IMR-90 (cell line): Measurements from ENCODE around the gene MTM1. TPM values are rescaled to one million over a fixed set of nuclear protein-coding genes. Genes with fewer than 3 reads are reported as not detected.

Source experiments
- ATAC-seq: fragments of 200-7000 bp; cut with Tn5 transposase; 2 replicates; pipeline ENCODE4 v1.9.1; 2020; ENCODE audit warnings: low read depth, mild to moderate bottlenecking, moderate library complexity
- BruUV-seq: library from RNA; stranded (reverse); fragments of 400-500 nt; replicated peaks from 2 replicates; lab custom pipeline; 2021; lab: Mats Ljungman, UMichigan
- CTCF ChIA-PET: fragments of 300-600 bp; formaldehyde crosslinking; extraction: SDS; loops from one replicate; lab custom pipeline; 2021; ENCODE audit warnings: antibody characterized with exemption; lab: Yijun Ruan, JAX
- POLR2A ChIA-PET: fragments of 300-600 bp; sonication (Branson Sonifier 250); formaldehyde crosslinking; loops from one replicate; lab custom pipeline; 2022; ENCODE audit warnings: antibody characterized with exemption; ENCODE audit not compliant: unreplicated experiment; lab: Charles Lee
- DNase-seq: peaks from one replicate; pipeline ENCODE4 v3.0.0; 2013
- H2AFZ ChIP-seq: replicated peaks from 2 replicates; pipeline ENCODE3; 2013; ENCODE audit warnings: low read length, mild to moderate bottlenecking; ENCODE audit not compliant: poor library complexity
- H2AK5ac ChIP-seq: 2 replicates; pipeline ENCODE4 v1.6.1; 2013; ENCODE audit warnings: low read depth, low read length, inconsistent platforms
- H2AK9ac ChIP-seq: replicated peaks from 2 replicates; pipeline ENCODE3; 2013; ENCODE audit warnings: mild to moderate bottlenecking, low read depth, low read length, moderate library complexity; ENCODE audit not compliant: poor library complexity
- H2BK120ac ChIP-seq: 2 replicates; pipeline ENCODE4 v1.6.1; 2013; ENCODE audit warnings: low read depth, low read length, inconsistent platforms
- H2BK15ac ChIP-seq: 3 replicates; pipeline ENCODE4 v1.6.1; 2013; ENCODE audit warnings: low read depth, low read length, inconsistent platforms
- H2BK20ac ChIP-seq: 2 replicates; pipeline ENCODE4 v1.6.1; 2013; ENCODE audit warnings: low read depth, mild to moderate bottlenecking, inconsistent platforms, low read length, moderate library complexity
- H2BK5ac ChIP-seq: 2 replicates; pipeline ENCODE4 v1.6.1; 2013; ENCODE audit warnings: mild to moderate bottlenecking, low read depth, low read length, inconsistent platforms; ENCODE audit not compliant: poor library complexity, severe bottlenecking
- H3K14ac ChIP-seq: replicated peaks from 2 replicates; pipeline ENCODE4 v1.6.1; 2013; ENCODE audit warnings: low read depth, low read length, inconsistent platforms
- H3K18ac ChIP-seq: 2 replicates; pipeline ENCODE4 v1.6.1; 2013; ENCODE audit warnings: low read depth, low read length, control low read depth
- H3K23ac ChIP-seq: 2 replicates; pipeline ENCODE4 v1.6.1; 2013; ENCODE audit warnings: low read depth, low read length, inconsistent platforms
- H3K27ac ChIP-seq: 2 replicates; pipeline ENCODE4 v1.5.1; 2013; ENCODE audit warnings: mild to moderate bottlenecking, control low read depth, low read length; ENCODE audit not compliant: insufficient read depth
- H3K27me3 ChIP-seq: 2 replicates; pipeline ENCODE4 v1.6.1; 2013; ENCODE audit warnings: low read length; ENCODE audit not compliant: control insufficient read depth, insufficient read depth
- H3K36me3 ChIP-seq: 2 replicates; pipeline ENCODE4 v1.6.1; 2013; ENCODE audit warnings: low read length, mixed read lengths; ENCODE audit not compliant: control insufficient read depth, insufficient read depth
- H3K4ac ChIP-seq: 2 replicates; pipeline ENCODE4 v1.6.1; 2013; ENCODE audit warnings: low read depth, low read length, inconsistent platforms
- H3K4me1 ChIP-seq: 2 replicates; pipeline ENCODE4 v1.6.1; 2013; ENCODE audit warnings: low read length, mixed read lengths; ENCODE audit not compliant: control insufficient read depth, insufficient read depth
- H3K4me2 ChIP-seq: 2 replicates; pipeline ENCODE4 v1.6.1; 2013; ENCODE audit warnings: low read depth, mild to moderate bottlenecking, control low read depth, low read length, moderate library complexity
- H3K4me3 ChIP-seq: 2 replicates; pipeline ENCODE4 v1.5.1; 2013; ENCODE audit warnings: low read depth, mild to moderate bottlenecking, control low read depth, low read length, moderate library complexity; ENCODE audit not compliant: insufficient read depth
- H3K56ac ChIP-seq: 2 replicates; pipeline ENCODE4 v1.6.1; 2013; ENCODE audit warnings: low read length, inconsistent platforms; ENCODE audit not compliant: insufficient read depth; ENCODE audit errors: extremely low read depth
- H3K79me1 ChIP-seq, 2 experiments: 2 replicates each; pipeline ENCODE4 v1.6.1; 2013; ENCODE audit warnings: low read length in 2 of 2, inconsistent platforms in 1 of 2, low read depth in 1 of 2
- H3K9ac ChIP-seq: 2 replicates; pipeline ENCODE4 v1.6.1; 2013; ENCODE audit warnings: low read depth, low read length, control low read depth
- H3K9me1 ChIP-seq: 2 replicates; pipeline ENCODE4 v1.6.1; 2013; ENCODE audit warnings: low read length, inconsistent platforms; ENCODE audit not compliant: insufficient read depth
- H3K9me3 ChIP-seq: 2 replicates; pipeline ENCODE4 v1.6.1; 2013; ENCODE audit warnings: low read length; ENCODE audit not compliant: control insufficient read depth, insufficient read depth
- H4K20me1 ChIP-seq: 2 replicates; pipeline ENCODE4 v1.6.1; 2013; ENCODE audit warnings: low read length, inconsistent platforms; ENCODE audit not compliant: insufficient read depth
- H4K5ac ChIP-seq: 2 replicates; pipeline ENCODE4 v1.6.1; 2013; ENCODE audit warnings: mild to moderate bottlenecking, low read depth, low read length, control low read depth
- H4K8ac ChIP-seq, 2 experiments: 2 replicates each; pipeline ENCODE4 v1.6.1; 2013; ENCODE audit warnings: low read depth in 2 of 2, low read length in 2 of 2, control low read depth in 1 of 2, inconsistent platforms in 1 of 2
- H4K91ac ChIP-seq: 2 replicates; pipeline ENCODE4 v1.6.1; 2013; ENCODE audit warnings: low read depth, low read length, inconsistent platforms; ENCODE audit not compliant: insufficient read depth
- MAFK ChIP-seq: IDR thresholded peaks from 2 replicates; pipeline ENCODE4 v1.6.1; 2012; ENCODE audit warnings: low read depth, low read length, improper control_type of control experiment
- RCOR1 ChIP-seq: IDR thresholded peaks from 2 replicates; pipeline ENCODE4 v1.6.1; 2012; ENCODE audit warnings: mild to moderate bottlenecking, low read length, improper control_type of control experiment; ENCODE audit not compliant: insufficient replicate concordance
- RFX5 ChIP-seq: IDR thresholded peaks from 2 replicates; pipeline ENCODE4 v1.8.0; 2012; ENCODE audit warnings: low read depth, mild to moderate bottlenecking, low read length, moderate library complexity
- dilution Hi-C: fragments of 300-500 bp; cut with HindIII; formaldehyde crosslinking; loops from one replicate; pipeline ENCODE4 v1.14.3; 2018; ENCODE audit warnings: low sequenced_read_pairs; ENCODE audit not compliant: unreplicated experiment
- in situ Hi-C: fragments of 300-500 bp; cut with MboI; formaldehyde crosslinking; loops from 3 replicates; pipeline ENCODE4 v1.14.3; 2019; ENCODE audit warnings: low sequenced_read_pairs, inconsistent platforms, mixed read lengths
- intact Hi-C: fragments of 100-400 bp; cut with micrococcal nuclease; formaldehyde crosslinking; loops from 2 replicates; pipeline ENCODE4 v1.10.0; 2022
- polyA plus RNA-seq, 3 experiments: library from polyadenylated mRNA; depleted of rRNA; stranded (reverse); fragments of >200 nt; gene quantifications; 2 replicates each; pipeline ENCODE4 v1.2.3, GENCODE V29; 2012; ENCODE audit warnings: low replicate concordance in 1 of 3
- total RNA-seq: library from RNA; depleted of rRNA; stranded (reverse); fragments of >200 nt; gene quantifications from 2 replicates; pipeline ENCODE4 v1.2.3, GENCODE V29; 2012

MTM1 gene
- total and polyA plus RNA-seq, 2 of the 4 experiments (the other 2 are of a cell fraction), result 3.8 to 5.6 TPM

- H4K5ac ChIP-seq, result no peak overlapping the region
- no peak overlapping the region for H3K4ac ChIP-seq
- no peaks in the 10 kb centered on the region for H3K9me3 ChIP-seq
- ChIA-PET CTCF (no interaction called here), POLR2A (no interaction called here)
- no peaks in the 10 kb centered on the region for H3K9me1 ChIP-seq
- no TSS peak for BruUV-seq
- H2BK5ac ChIP-seq, result no peak overlapping the region
- H3K14ac ChIP-seq, result no peak overlapping the region
- no peak overlapping the region for H3K4me3 ChIP-seq
- H2BK120ac ChIP-seq, result no peak overlapping the region
- no peak overlapping the region for H2AK9ac ChIP-seq
- TF ChIP-seq RCOR1 (no peak), RFX5 (no peak), MAFK (no peak)
- H3K23ac ChIP-seq, result no peak overlapping the region
- no peak overlapping the region for H4K8ac ChIP-seq
- H3K79me1 ChIP-seq, result no peaks in the 10 kb centered on the region
- H4K91ac ChIP-seq, result no peak overlapping the region
- no peak overlapping the region for H3K27ac ChIP-seq
- intact Hi-C loops (no loop called here), dilution Hi-C loops (no loop called here), in situ Hi-C loops (no loop called here)
- H3K56ac ChIP-seq, result no peak overlapping the region
- DNase-seq, result no peak
- ATAC-seq, result no peak
- H3K9ac ChIP-seq, result no peak overlapping the region
- peaks cover 3% of the 10 kb centered on the region; the same call in 1 of the 2 replicates for H3K36me3 ChIP-seq
- no peaks in the 10 kb centered on the region for H4K20me1 ChIP-seq
- H2AFZ ChIP-seq, result no peak overlapping the region
- H3K18ac ChIP-seq, result no peak overlapping the region
- no peak overlapping the region for H2BK20ac ChIP-seq
- no peak overlapping the region for H2AK5ac ChIP-seq
- no peaks in the 10 kb centered on the region for H3K4me1 ChIP-seq
- H2BK15ac ChIP-seq, result no peak overlapping the region
- H3K4me2 ChIP-seq, result no peak overlapping the region
- no peaks in the 10 kb centered on the region for H3K27me3 ChIP-seq
Measured at GRCh38 chrX:150623583-150623982, 55.2 kb downstream of the MTM1 start.
